Stimulated activated CD4-positive, alpha-beta T cell treated with anti-CD3 and anti-CD28 coated beads, Interleukin-2, amount 100 ng/mL, for 24 hours (primary cell): ENCODE data around the gene ABITRAM.
A peak's percentile ranks its signal among the peaks of the same experiment; 100 is the strongest.
"Not testable (repeated sequence)": the region's sequence is repeated elsewhere in the genome, so short reads cannot be mapped to it uniquely, and the experiment has no call there.

Source experiments
- DNase-seq, 2 donors: peaks; one replicate each; pipeline ENCODE4 v3.0.0-alpha.2; 2020

The ABITRAM gene, protein sequence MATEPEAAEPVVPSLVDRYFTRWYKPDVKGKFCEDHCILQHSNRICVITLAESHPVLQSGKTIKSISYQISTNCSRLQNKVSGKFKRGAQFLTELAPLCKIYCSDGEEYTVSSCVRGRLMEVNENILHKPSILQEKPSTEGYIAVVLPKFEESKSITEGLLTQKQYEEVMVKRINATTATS

DNA sequence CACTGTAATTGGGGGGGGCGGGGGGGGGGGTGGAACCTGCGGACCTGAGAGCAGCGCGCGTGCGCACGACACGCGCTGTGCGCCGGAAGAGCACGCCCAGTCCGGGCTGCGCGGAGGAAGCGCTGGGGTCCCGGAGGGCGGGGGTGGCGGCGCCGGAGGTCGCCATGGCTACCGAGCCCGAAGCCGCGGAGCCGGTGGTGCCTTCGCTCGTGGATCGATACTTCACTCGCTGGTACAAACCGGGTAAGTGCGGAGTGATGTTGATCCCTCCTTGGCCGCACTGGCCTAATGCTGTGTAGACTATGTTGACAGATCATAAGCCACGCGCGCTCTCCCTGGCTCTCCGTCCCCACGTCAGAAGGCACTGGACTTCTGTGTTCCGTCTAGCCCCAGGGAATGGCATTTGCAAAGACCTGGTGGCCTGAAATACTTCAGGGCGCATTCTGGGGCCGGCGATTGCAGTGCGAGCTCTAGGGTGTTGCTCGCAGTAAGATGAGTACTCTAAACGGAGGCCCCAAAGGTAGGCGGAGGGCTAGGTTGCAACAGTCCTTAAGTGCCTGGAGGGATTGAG, at the start of gene ABITRAM:
Gene ABITRAM, plus strand, starts transcription at position 78 of the 571 bp plus-strand sequence. Its CDS starts 87 bp downstream, at position 165.
- peak; percentile 77 to 78 for DNase-seq

DNA sequence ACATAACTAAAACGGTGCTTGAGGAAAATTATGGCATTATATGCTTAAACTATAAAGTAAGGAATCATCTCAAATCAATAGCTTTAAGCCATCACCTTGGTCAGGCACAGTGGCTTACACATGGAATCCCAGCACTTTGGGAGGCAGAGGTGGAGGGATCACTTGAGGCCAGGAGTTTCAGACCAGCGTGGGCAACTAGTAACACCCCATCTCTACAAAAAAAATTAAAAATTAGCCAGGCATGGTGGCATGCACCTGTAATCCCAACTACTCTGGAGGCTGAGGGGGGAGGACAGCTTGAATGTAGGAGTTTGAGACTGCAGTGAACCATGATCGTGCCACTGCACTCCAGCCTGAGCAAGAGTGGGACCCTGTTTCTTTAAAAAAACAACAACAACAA, 49.5 kb upstream of the ABITRAM start:
- no peak for DNase-seq

DNA sequence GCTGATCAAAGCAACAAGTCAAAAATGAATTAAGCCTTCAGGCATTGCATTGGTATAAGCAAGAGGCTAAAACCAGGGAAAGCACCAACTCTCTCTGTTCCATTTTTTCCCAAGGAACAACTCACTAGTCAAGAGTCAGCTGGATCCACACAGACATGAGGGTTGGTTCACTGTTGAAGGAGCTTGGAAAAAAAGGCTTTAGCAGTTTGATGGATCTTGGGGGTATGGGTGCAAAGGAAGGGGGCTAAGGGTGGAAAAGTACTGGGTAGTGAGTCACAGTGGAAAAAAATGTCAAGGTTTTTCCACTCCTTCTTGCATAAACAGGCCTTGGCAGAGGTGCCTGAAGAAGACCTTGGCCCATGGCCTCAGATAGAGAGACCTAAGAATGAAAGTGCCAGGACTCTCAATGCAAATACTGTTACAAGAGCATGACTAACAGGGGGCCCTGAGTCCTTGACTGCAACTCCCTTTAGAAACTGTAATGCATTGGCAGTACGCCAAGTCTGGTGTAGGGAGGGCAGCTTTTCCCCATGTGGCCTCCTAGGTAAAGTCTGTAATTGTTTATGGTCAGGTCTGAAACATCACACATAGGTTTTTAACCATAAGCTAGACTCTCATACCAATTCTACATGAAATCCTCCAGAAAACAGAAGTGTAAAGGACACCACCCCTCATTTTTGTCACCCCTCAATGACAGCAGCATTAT, 48.4 kb upstream of the ABITRAM start:
- peak; percentile 56 to 58 for DNase-seq

DNA sequence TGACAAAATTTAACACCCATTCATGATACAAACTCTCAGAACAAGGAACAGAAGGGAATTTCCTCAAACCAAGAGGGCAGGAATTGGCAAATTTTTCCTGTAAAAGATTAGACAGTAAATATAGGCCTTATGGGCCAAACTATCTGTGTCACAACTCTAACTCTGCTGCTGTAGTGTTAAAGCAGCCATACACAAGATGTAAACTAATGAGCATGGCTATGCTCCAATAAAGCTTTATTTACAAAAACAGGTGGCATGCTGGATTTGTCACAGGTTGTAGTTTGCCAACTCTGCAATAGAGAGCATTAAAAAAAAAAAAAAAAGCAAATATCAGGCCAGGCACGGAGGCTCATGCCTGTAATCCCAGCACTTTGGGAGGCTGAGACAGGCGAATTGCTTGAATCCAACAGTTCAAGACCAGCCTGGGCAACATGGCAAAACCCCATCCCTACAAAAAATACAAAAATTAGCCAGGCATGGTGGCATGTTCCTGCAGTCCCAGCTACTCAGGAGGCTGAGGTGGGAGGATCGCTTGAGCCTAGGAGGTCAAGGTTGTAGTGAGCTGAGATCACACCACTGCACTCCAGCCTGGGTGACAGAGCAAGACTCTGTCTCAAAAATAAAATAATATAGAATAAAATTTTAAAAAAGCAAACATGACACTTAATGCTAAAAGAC, 47.5 kb upstream of the ABITRAM start:
- not testable (repeated sequence) for DNase-seq

DNA sequence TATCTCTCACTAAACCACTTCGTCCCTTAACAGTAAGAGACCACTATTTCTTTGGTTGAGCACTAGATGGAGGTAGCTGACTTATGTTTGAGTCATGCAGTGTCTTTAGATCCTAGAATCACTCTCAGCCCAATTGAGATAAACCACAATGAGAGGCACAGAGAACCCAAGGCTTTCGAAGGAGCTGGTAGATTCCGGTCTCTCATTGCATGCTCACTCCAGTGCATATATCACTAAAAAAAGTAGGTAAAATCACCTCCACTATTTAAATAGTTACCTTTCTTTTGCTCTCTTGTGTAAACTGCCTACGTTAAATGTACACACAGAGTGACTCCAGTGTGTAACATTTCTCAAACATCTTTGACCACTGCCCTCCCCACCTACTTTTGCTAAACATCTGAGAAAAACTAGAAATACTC, 44.5 kb upstream of the ABITRAM start:
- no peak for DNase-seq

DNA sequence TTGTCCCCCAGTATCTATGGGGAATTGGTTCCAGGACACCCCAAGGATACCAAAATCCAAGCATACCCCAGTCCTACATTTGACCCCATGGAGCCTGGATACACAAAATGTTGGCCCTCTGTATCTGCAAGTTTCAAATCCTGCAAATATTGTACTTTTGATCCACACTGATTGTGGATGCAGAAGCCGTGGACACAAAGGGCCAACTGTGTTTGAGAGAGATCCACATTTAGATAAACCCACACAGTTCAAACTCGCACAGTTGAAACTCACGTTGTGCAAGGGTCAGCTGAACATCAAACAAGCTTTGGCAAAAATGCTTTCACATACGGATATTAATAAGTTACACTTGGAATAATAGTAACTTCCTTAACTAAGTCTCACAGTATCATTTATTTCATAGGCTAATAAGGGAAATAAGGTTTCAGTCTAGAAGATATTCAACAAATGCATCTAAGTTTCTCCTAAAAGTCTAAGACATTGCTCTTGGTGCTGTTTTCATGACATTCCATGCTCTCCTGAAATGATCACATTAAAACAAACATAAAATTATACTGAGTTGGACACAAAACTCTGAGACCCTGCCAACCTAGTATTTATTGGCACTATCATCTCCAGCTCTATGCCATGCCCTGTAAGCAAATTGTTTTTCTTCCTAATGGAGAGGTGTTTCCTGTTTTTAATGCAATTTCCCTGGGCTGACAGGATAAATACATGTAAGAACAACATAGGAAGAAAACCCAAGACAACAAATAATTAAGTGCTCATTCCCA, 39.8 kb upstream of the ABITRAM start:
- DNase-seq = no peak

DNA sequence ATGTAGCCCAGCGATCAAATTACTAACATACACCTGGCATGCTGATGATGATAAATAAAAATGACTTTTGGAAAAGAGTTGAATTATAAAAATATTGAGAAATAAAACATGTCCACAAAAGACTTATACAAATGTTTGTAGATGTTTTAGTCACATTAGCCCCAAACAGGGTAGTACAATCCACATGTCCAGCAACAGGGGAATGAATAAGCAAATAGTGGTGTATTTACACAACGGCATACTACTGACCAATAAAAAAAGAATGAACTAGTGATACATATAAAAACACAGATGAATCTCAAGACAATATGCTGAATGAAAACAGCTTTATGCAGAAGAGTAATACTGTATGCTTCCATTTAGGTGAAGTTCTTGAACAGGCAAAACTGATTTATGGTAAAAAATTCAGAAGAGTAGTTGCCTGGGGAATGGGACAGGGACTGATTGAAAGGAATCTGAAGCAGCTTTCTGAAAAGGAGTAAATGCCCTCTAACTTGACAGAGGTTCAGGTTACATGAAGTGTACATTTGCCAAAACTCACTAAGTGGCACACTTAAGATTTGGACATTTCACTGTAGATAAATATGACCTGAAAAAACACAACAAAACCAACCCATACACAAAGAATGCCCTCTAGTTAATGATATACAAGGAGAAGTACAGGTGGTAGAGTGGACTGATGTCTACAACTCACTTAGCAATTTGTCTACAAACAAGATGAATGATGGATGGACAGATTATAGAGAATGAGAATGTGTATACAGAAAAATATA, 36.7 kb upstream of the ABITRAM start:
- DNase-seq = no peak

DNA sequence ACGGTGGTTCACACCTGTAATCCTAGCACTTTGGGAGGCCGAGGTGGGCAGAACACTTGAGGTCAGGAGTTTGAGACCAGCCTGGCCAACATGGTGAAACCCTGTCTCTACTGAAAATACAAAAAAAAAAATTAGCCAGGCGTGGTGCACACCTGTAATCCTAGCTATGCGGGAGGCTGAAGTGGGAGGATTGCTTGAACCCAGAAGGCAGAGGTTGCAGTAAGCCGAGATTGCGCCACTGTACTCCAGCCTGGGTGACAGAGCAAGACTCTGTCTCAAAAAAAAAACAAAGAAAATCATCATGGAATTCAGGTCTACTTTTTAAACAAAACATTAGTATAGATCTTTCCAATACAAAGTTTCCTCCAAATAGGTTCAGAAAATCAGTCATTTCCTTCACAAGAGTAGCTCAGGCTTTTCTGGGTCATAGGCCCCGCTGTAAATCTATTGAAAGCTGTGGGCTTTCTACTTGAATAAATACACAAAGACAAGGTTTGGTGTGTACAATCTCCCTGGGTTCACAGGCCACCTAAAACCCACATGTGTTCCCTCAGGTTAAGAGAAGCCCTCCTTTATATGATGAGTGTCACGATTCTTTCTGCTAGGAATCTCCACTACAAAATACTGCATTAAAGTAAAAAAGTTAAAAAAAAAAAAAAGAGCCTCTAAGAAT, 35.0 kb upstream of the ABITRAM start:
- DNase-seq = not testable (repeated sequence)

DNA sequence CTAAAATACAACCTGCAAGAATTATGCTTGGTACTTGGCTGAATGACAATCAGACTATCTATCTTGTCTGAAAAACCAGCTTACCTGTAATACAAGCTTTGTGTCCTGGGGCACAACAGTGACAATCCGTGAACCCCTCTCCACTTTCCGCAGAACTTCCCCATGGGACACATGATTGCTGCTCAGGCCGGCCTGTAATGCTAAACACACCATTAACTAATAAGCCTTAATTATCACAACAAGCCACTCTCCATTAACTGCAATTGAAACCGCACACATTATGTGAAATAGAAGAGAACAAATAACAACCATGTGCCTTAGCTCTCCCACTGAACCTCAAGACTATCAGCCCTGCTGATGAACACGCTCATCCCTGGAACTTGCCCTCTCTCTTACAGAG, 34.0 kb upstream of the ABITRAM start:
- no peak for DNase-seq

DNA sequence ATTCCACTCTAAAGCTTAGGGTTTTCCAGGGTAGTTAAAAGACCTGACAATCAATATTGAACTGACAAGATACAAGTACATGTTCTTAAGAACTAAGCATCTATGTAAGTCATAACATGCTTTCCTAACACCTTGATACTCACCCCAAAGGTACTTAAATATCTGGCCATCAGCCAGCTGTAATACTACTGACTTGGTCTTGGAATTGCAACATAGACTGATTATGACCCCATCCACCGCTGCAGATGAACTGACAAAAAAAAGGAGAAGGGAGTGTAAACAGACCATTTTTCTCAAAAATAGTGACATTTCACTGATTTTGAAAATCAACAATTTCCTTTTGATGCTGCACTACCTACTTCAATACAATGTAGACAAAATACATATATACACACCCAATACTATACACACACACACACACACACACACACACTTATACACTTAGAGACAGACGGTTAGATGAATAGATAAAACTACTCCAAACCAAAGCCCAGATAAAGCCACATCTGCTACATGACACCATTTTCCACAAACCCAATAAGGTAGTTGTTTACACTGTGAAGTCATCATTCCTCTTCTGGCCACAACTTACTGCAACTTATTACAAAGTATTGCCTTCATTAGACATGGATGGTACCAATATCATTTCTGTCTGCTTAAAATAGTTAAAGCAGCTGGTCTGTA, 30.6 kb upstream of the ABITRAM start:
- DNase-seq = no peak

DNA sequence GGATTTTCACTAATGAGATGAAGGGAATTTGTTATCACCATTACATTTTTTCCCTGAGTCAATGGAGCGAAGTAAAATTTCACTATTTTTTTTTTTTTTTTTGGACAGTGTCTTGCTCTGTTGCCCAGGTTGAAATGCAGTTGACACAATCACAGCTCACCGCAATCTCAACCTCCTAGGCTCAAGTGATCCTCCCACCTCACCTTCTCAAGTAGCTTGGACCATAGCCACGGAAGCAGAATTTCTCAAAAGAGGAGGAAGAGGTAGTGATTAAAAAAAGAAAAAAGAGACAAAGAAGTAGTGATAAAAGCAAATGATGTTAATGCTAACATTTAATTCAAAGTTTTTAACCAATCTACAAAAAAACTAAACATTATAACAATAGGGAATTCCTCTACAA, 30.0 kb upstream of the ABITRAM start:
- DNase-seq = no peak

DNA sequence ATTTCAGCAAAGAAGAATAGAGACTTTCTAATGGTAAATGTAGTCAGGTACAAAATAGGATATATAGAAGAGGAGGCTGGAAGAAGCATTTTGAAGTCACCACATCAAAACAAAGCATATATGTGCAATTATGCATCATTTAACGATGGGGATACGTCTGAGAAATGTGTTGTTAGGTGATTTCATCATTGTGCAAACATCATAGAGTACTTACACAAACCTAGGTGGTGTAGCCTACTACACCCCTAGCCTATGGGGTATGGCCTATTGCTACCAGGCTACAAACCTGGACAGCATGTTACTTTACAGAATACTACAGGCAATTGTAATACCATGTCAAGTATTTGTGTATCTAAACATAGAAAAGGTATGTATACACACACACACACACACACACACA, 28.7 kb upstream of the ABITRAM start:
- DNase-seq = no peak

DNA sequence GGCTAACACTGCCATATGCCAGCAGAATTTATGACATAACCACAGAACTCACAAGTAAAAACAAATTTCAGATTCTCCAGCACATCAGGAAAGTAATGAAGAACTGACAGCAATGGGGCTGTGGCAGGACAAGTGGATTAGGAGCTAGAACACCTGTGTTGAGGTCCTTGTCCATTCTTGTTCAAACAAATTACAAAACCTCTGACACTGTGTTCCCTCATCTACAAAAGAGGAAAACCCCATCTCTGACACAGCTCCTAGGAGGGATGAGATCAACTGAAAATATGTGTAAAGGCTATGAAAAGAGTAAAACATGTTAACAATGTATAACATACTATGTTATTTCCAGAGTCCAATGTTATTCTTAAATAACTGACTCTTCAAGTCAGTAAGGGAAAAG, 23.8 kb upstream of the ABITRAM start:
- no peak for DNase-seq

DNA sequence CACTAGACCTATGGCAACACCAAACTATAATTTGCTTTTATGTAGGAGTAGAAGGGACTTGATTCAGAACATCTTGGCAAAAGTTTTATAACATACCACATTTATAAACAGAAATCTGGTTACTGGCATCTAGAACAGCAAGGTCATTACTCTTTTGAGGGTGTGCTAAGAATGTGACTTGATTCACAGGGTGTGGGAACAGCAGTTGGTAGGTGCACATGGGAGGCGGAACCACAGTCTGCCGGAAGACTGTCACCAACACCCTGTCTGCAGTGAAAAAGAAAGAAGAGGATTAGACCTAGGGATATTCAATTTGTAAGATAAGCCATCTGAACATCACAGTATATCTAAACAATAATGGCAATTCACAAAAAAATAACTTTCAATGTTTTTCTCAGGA, 23.3 kb upstream of the ABITRAM start:
- DNase-seq = no peak

DNA sequence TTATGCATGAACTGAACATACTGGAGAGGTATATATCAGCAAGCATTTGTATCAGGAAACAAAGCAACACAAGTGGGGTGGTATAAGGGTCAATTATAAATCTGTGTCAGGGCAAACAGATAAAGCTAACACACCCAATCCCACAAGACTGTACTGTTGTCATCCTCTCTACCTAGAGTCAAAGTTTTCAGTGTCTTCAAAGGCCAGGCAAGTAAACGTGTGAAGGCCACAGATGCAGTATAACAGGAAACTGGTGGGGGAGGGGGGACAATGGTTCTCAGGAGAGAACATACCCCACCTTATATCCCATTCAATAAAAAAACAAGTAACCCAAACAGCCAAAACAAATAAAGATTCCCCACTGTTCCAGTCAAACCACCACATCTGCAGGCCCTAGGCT, 22.4 kb upstream of the ABITRAM start:
- DNase-seq = no peak

DNA sequence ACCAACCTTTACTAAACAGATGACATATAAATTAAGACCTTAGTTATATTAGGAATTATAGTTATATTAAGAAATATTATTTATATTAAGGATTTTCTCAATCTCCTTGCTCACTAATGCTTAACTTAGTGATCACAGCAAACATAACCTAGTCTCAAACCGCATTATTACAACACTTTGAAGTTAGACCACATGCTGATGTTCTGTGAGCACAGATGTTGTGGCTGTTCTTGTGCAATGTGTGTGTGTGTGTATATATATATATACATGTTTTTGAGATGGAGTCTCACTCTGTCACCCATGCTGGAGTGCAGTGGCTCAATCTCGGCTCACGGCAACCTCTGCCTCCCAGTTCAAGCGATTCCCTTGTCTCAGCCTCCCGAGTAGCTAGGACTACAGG, 20.8 kb upstream of the ABITRAM start:
- DNase-seq = no peak

DNA sequence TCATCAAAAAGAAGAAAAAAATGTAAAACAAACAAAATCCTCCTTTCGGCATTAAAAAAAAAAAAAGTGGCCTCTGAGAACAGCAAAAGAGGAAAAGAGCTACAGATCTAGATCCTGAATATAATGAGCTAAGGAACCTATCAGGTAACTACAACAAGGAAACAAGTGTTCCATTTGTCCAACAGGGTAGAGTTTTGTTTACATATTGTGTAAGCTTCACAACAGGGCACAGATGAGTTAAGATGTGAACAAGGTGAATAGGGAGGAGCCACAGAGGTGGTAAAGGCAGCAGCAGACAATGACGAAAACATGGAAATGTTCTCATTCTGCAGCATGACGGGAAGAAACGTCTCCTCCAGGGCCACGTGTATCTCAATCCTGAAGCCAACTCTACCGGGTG, 14.7 kb upstream of the ABITRAM start:
- no peak for DNase-seq

DNA sequence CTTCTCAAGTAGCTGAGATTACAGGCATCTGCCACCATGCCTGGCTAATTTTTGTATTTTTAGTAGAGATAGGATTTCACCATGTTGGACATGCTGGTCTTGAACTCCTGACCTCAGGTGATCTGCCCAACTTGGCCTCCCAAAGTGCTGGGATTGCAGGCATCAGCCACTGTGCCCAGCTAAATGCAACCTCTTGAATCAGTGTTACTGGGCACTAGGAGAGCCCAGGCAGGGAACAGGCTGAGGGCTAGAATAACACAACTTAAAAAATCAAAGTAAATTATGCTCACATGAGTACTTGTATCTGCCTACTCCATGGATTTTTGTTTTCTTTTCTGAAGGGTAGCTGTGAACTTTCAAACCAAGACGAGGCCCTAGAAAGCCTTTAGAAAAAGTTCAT, 13.8 kb upstream of the ABITRAM start:
- DNase-seq = not testable (repeated sequence)

DNA sequence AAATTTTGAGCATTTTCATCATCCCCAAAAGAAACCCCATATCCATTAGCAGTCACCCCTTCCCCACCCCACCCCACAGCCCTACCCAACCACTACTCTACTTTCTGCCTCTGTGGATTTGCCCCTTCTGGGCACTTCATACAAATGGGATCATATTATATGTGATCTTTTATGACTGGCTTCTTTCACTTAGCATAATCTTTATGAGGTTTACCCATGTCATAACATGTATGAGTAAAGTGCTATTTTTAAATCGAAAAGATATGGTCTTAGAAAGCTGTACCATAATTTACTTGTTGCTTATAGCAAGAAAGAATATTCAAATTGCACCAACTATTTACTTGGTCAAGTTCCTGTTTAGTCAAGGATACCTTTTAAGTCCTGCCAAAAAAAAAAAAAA, 13.0 kb upstream of the ABITRAM start:
- DNase-seq = no peak

DNA sequence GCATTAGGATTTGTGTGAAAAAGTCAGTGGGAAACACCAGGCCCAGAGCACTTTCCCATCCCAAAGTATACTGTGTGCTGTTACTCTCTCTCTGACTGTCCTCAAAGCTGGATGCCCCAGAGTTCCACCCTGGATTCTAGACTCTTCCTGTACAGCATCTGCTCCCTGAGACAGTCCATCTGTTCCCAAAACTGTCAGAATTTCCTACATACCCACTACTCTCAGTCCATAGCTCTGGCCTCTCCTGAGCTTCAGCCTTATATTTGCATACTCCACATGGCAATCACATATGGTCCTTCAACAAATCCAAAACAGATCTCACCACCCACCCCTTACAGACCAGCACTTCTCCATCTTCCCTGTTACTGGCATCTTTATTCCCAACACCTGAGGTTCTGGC, 9.7 kb upstream of the ABITRAM start:
- no peak for DNase-seq

DNA sequence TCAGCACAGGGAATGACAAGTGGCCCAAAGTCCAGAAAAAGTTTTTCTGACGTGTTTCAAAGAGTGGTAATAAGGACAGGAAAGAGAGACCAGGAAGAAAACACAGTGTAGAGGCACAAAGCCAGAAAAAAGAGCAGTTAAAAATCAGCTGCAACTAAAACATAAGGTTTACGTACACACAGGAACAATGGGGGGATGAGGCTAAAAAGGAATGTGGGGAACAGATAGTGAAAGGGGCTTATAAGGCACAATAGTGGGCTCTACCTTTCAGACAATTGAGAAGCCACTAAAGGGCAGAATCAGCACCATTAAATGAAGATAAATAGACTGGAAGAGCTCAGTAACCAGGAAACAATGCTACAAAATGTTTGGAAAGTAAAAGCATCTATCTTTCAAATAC, 5.8 kb upstream of the ABITRAM start:
- no peak for DNase-seq
